Activated CD4-positive, alpha-beta T cell treated with anti-CD3 and anti-CD28 coated beads, Interleukin-2, amount 10 ng/mL, durations not matched to agents 24 days and 14 days (primary cell): ENCODE results near the gene PPIA. TPM values are rescaled to one million over a fixed set of nuclear protein-coding genes. Genes with fewer than 3 reads are reported as not detected.
A peak's percentile ranks its signal among the peaks of the same experiment; 100 is the strongest.

ENCODE experiments used
- DNase-seq: peaks from one replicate; pipeline ENCODE4 v3.0.0; 2022
- H3K27ac Mint-ChIP-seq: one replicate; pipeline ENCODE4 v1.8.0; 2022; ENCODE audit warnings: mild to moderate bottlenecking, mixed read lengths
- H3K27me3 Mint-ChIP-seq: one replicate; pipeline ENCODE4 v1.8.0; 2022; ENCODE audit warnings: mixed read lengths
- H3K36me3 Mint-ChIP-seq: one replicate; pipeline ENCODE4 v1.8.0; 2022; ENCODE audit warnings: low read depth, mild to moderate bottlenecking, mixed read lengths
- H3K4me1 Mint-ChIP-seq: one replicate; pipeline ENCODE4 v1.8.0; 2021; ENCODE audit warnings: mixed read lengths
- H3K4me3 Mint-ChIP-seq: one replicate; pipeline ENCODE4 v1.8.0; 2022; ENCODE audit warnings: mild to moderate bottlenecking, moderate library complexity, mixed read lengths
- H3K9me3 Mint-ChIP-seq: one replicate; pipeline ENCODE4 v1.8.0; 2021; ENCODE audit warnings: mixed read lengths
- intact Hi-C: fragments of 100-400 bp; cut with micrococcal nuclease; formaldehyde crosslinking; loops from one replicate; pipeline ENCODE4 v1.15.1; 2023
- total RNA-seq: library from RNA; stranded (reverse); gene quantifications from 2 replicates; pipeline ENCODE4 v1.2.3, GENCODE V29; 2022

Gene PPIA
- total RNA-seq, 1 donor from 2014 or later, result 2,368 TPM

DNA sequence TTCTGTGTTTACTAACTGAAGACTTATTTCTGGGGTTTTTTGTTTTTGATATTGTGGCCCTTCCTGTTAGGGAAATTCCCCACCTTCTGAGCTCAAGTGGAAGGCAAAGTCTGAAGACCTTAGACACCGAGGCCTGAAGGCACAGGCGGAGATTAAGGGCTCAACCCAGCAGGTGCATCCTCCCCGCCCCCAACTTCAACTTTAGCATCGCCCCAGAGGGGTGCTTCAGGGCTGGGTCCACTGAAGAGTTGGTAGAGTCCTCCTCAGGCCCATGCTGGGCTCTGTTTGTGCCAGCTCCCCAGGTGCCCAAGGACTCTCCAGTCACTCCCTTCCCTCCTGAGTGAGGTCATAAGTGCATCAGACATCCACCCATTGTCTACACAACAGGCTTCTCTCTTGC, 9.4 kb upstream of the PPIA start:
- Mint-ChIP-seq H3K9me3 (peaks cover 5% of the 10 kb centered on the region), H3K27me3 (peaks cover 3% of the 10 kb centered on the region), H3K27ac (no peak overlapping the region), H3K4me1 (peaks cover 2% of the 10 kb centered on the region), H3K36me3 (no peaks in the 10 kb centered on the region), H3K4me3 (no peak overlapping the region)
- intact Hi-C loops, result no loop called here
- no peak for DNase-seq

- DNase-seq, result no peak
- H3K4me3 Mint-ChIP-seq, result no peak overlapping the region
- no peaks in the 10 kb centered on the region for H3K36me3 Mint-ChIP-seq
- H3K4me1 Mint-ChIP-seq, result peaks cover 2% of the 10 kb centered on the region
- H3K27me3 Mint-ChIP-seq, result peaks cover 3% of the 10 kb centered on the region
- no peak overlapping the region for H3K27ac Mint-ChIP-seq
- peaks cover 5% of the 10 kb centered on the region for H3K9me3 Mint-ChIP-seq
- intact Hi-C loops, result no loop called here
Measured at GRCh38 chr7:44787762-44788161, 8.7 kb upstream of the PPIA start.

GRCh38 chr7:44789990-44790389, 6.5 kb upstream of the PPIA start:
- intact Hi-C loops, result no loop called here
- Mint-ChIP-seq H3K27me3 (no peaks in the 10 kb centered on the region), H3K36me3 (no peaks in the 10 kb centered on the region), H3K27ac (no peak overlapping the region), H3K4me1 (peaks cover 2% of the 10 kb centered on the region), H3K9me3 (no peaks in the 10 kb centered on the region), H3K4me3 (no peak overlapping the region)
- DNase-seq, result no peak

DNA sequence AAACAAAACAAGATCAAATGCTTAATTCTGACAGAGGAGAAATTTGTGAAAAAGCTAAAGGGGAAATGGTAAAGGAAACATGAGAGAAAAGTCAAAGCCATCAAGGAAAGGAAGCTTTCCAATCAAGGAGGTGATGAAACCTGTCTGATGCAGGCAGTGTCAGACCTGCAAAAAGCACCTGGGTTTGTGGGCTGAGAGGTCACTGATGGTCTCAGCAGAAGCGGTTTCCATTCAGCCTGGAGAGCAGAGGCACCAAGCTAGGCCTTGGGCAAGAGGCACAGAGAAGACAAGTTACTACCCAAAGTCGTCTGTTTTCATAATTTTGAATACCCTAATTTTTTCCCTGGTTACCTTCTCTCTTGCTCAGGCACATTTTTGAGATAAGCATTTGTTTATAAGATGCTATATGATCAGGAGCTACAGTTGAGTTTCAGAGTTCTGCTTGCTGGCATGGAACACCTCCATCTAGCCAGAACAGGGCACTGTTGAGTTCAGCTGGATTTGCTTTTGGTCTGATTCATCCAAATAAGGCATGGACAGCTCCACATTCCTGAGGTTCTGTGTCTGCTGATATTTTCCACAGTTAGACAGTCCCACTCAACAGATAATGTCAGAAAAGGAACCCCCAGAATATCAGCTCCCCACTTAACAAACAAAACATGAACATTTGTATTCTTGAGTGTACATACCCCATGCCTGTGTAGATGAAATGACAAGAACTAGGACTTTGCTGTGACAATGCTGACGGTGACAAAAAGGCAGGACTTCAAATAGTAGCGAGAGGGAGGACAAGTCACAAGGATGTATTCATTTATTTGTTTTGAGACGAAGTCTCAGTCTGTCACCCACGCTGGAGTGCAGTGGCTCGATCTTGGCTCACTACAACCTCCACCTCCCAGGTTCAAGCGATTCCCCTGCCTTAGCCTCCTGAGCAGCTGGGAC, 4.9 kb upstream of the PPIA start:
- Mint-ChIP-seq H3K4me1 (peaks cover 2% of the 10 kb centered on the region), H3K36me3 (peaks cover 3% of the 10 kb centered on the region), H3K27me3 (no peaks in the 10 kb centered on the region), H3K4me3 (no peak overlapping the region), H3K27ac (no peak overlapping the region), H3K9me3 (no peaks in the 10 kb centered on the region)
- DNase-seq, result no peak
- intact Hi-C loops, result no loop called here

DNA sequence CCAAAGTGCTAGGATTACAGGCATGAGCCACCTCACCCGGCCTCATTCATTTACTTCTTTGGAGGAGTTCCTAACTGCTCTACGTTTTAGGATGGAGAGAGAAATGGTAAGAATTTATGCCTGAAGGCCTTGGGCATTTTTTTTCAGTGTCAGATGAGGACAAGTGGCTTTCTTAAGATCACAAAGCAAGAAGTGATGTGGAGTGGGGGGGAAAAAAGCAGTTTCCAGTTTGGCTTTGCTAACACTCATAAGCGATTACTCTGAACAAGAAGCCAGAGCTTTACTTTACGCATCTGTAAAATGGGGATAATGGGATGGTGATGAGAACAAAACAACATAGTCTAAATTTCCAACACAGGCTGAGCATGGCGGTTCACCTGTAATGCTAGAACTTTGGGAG, 2.6 kb upstream of the PPIA start:
- no peak for DNase-seq
- Mint-ChIP-seq H3K4me3 (no peak overlapping the region), H3K4me1 (peaks cover 16% of the 10 kb centered on the region), H3K36me3 (peaks cover 24% of the 10 kb centered on the region), H3K9me3 (no peaks in the 10 kb centered on the region), H3K27me3 (no peaks in the 10 kb centered on the region), H3K27ac (no peak overlapping the region)
- intact Hi-C loops, result no loop called here

- Mint-ChIP-seq H3K4me3 (no peak overlapping the region), H3K27ac (no peak overlapping the region), H3K36me3 (peaks cover 26% of the 10 kb centered on the region), H3K4me1 (peaks cover 16% of the 10 kb centered on the region), H3K27me3 (no peaks in the 10 kb centered on the region), H3K9me3 (no peaks in the 10 kb centered on the region)
- DNase-seq, result no peak
- intact Hi-C loops, result no loop called here
Measured at GRCh38 chr7:44794331-44794730, 2.1 kb upstream of the PPIA start.

- DNase-seq, result no peak
- intact Hi-C loops, result loop anchor here (1.0 to 2.0 kb wide), 10 partner anchors 48 to 713 kb away; partner anchors contain the start of genes MYO1G, OGDH, POLM and PURB
- no peaks in the 10 kb centered on the region for H3K9me3 Mint-ChIP-seq
- peaks cover 26% of the 10 kb centered on the region for H3K4me1 Mint-ChIP-seq
- H3K4me3 Mint-ChIP-seq, result peak overlapping the region; percentile 98
- H3K27me3 Mint-ChIP-seq, result no peaks in the 10 kb centered on the region
- peaks cover 44% of the 10 kb centered on the region for H3K36me3 Mint-ChIP-seq
- H3K27ac Mint-ChIP-seq, result peak overlapping the region; percentile 97
Measured at GRCh38 chr7:44796034-44796503, 412 bp upstream of the PPIA start.

- Mint-ChIP-seq H3K27ac (peak overlapping the region; percentile 97), H3K4me1 (peaks cover 31% of the 10 kb centered on the region), H3K36me3 (peaks cover 58% of the 10 kb centered on the region), H3K27me3 (no peaks in the 10 kb centered on the region), H3K4me3 (peak overlapping the region; percentile 98), H3K9me3 (no peaks in the 10 kb centered on the region)
- intact Hi-C loops, result loop anchor here (1.0 to 2.0 kb wide), 6 partner anchors 51 to 715 kb away; partner anchors contain the start of genes H2AZ2, MYO1G, POLM and TBRG4
- peak; percentile 95 for DNase-seq
Measured at GRCh38 chr7:44797329-44798258, 1.1 kb downstream of the PPIA start.

DNA sequence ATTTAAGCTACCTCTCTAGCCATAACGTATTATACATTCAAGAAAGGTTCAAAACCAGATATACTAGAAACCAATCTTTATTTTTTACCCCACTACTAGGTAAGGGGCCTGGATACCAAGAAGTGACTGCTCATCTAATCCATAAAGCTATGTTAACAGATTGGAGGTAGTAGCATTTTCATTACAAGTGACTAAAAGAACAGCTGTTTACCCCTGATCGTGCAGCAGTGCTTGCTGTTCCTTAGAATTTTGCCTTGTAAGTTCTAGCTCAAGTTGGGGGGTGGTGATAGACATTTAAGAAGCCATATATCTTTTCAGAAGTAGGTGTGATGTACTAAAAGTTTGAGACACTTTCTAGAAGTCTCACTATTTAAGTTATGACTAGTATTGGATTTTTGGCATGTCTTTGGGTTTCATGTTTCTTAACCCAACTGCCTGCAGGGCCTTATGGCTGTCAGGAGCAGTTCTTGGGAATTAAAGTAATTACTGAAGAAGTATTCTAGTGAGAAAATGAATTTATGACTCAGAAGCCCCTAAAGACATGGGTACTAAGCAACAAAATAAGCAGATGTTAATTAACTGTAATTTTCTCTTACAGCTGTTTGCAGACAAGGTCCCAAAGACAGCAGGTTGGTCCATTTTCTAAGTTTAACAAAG, 2.3 kb downstream of the PPIA start:
- H3K4me1 Mint-ChIP-seq, result peaks cover 31% of the 10 kb centered on the region
- H3K9me3 Mint-ChIP-seq, result no peaks in the 10 kb centered on the region
- peaks cover 67% of the 10 kb centered on the region for H3K36me3 Mint-ChIP-seq
- intact Hi-C loops, result no loop called here
- H3K27me3 Mint-ChIP-seq, result no peaks in the 10 kb centered on the region
- DNase-seq, result no peak
- peak overlapping the region; percentile 98 for H3K4me3 Mint-ChIP-seq
- H3K27ac Mint-ChIP-seq, result peak overlapping the region; percentile 75

GRCh38 chr7:44799939-44800338, 3.5 kb downstream of the PPIA start:
- Mint-ChIP-seq H3K9me3 (no peaks in the 10 kb centered on the region), H3K4me3 (peak overlapping the region; percentile 50), H3K27ac (peak overlapping the region; percentile 12), H3K36me3 (peaks cover 69% of the 10 kb centered on the region), H3K27me3 (no peaks in the 10 kb centered on the region), H3K4me1 (peaks cover 31% of the 10 kb centered on the region)
- no peak for DNase-seq
- intact Hi-C loops, result no loop called here

DNA sequence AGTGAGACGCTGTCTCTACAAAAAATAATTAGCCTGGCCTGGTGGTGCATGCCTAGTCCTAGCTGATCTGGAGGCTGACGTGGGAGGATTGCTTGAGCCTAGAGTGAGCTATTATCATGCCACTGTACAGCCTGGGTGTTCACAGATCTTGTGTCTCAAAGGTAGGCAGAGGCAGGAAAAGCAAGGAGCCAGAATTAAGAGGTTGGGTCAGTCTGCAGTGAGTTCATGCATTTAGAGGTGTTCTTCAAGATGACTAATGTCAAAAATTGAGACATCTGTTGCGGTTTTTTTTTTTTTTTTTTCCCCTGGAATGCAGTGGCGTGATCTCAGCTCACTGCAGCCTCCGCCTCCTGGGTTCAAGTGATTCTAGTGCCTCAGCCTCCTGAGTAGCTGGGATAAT, 5.4 kb downstream of the PPIA start:
- no peak overlapping the region for H3K4me3 Mint-ChIP-seq
- peaks cover 65% of the 10 kb centered on the region for H3K36me3 Mint-ChIP-seq
- H3K27ac Mint-ChIP-seq, result peak overlapping the region; percentile 62
- no peaks in the 10 kb centered on the region for H3K9me3 Mint-ChIP-seq
- intact Hi-C loops, result no loop called here
- DNase-seq, result no peak
- peaks cover 31% of the 10 kb centered on the region for H3K4me1 Mint-ChIP-seq
- no peaks in the 10 kb centered on the region for H3K27me3 Mint-ChIP-seq

DNA sequence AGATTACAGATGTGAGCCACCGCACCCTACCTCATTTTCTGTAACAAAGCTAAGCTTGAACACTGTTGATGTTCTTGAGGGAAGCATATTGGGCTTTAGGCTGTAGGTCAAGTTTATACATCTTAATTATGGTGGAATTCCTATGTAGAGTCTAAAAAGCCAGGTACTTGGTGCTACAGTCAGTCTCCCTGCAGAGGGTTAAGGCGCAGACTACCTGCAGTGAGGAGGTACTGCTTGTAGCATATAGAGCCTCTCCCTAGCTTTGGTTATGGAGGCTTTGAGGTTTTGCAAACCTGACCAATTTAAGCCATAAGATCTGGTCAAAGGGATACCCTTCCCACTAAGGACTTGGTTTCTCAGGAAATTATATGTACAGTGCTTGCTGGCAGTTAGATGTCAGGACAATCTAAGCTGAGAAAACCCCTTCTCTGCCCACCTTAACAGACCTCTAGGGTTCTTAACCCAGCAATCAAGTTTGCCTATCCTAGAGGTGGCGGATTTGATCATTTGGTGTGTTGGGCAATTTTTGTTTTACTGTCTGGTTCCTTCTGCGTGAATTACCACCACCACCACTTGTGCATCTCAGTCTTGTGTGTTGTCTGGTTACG, 6.0 kb downstream of the PPIA start:
- intact Hi-C loops, result no loop called here
- H3K27ac Mint-ChIP-seq, result no peak overlapping the region
- H3K4me1 Mint-ChIP-seq, result peaks cover 27% of the 10 kb centered on the region
- no peak overlapping the region for H3K4me3 Mint-ChIP-seq
- DNase-seq, result no peak
- no peaks in the 10 kb centered on the region for H3K9me3 Mint-ChIP-seq
- no peaks in the 10 kb centered on the region for H3K27me3 Mint-ChIP-seq
- peaks cover 59% of the 10 kb centered on the region for H3K36me3 Mint-ChIP-seq
